ENCODE data around the gene SMARCA2.

DNA sequence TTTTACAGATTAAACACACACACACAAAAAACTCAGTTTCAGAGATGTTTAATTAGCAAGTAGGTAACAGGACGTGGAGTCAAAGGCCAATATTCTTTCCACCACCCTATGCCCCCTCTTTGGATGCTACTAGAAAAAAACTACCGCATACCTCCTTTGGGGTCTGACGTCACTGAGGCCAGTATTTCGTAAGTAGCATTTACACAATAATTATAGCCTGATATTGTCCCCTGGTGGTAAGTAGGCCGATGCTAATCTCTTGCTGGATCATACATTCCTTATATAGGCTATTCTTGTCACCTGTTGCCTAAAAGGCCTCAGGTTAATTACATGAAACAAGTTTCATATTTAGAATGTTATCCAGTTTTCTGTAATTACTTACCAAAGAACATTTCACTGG, 21.0 kb upstream of the SMARCA2 start:
- TF ChIP-seq EZH2 (IDR thresholded peaks at IDR 0.05; ENCODE audit: borderline replicate concordance, insufficient read depth, low read depth, low read length, poor library complexity, severe bottlenecking) (no peak), CTCF (IDR thresholded peaks at IDR 0.05) (no peak)
